Endothelial cell of umbilical vein (primary cell): ENCODE measurements around the gene ICAM1. TPM values are rescaled to one million over a fixed set of nuclear protein-coding genes. Genes with fewer than 3 reads are reported as not detected.

Experiments
- BruUV-seq: library from RNA; stranded (reverse); fragments of 400-500 nt; replicated peaks from 2 replicates; lab custom pipeline; 2021; lab: Mats Ljungman, UMichigan
- CTCF ChIA-PET: fragments of 300-600, 350-600 bp; sonication (Branson Sonifier 250); formaldehyde crosslinking; loops from one replicate; lab custom pipeline; 2021; ENCODE audit warnings: antibody characterized with exemption, inconsistent platforms; lab: Charles Lee
- POLR2A ChIA-PET: fragments of 300-600, 350-600 bp; sonication (Branson Sonifier 250); formaldehyde crosslinking; loops from one replicate; lab custom pipeline; 2021; ENCODE audit warnings: antibody characterized with exemption, inconsistent platforms; lab: Charles Lee
- DNase-seq: peaks from one replicate; pipeline ENCODE4 v3.0.0-alpha.2; 2011; ENCODE audit warnings: low read depth, low spot score
- FAIRE-seq: peaks from 2 replicates; lab custom pipeline; 2011; peaks lifted over from hg19 to GRCh38; lab: Jason Lieb, UNC
- H2AFZ ChIP-seq: 2 replicates; pipeline ENCODE4 v1.6.0; 2012; ENCODE audit warnings: low read depth, low read length, control low read depth, inconsistent platforms
- H3K27ac ChIP-seq: 2 replicates; pipeline ENCODE4 v1.5.1; 2011; ENCODE audit warnings: low read depth, mild to moderate bottlenecking, control low read depth, low read length, moderate library complexity; ENCODE audit not compliant: insufficient read depth
- H3K27me3 ChIP-seq, 2 experiments: 2 replicates each; pipeline versions ENCODE4 v1.6.0 to v1.6.1; 2011; ENCODE audit warnings: low read length in 2 of 2, mixed read lengths in 1 of 2; ENCODE audit not compliant: control insufficient read depth in 2 of 2, insufficient read depth in 2 of 2
- H3K36me3 ChIP-seq, 2 experiments: 2 replicates in 1 of 2; 3 replicates in 1 of 2; pipeline ENCODE4 v1.5.1; 2011; ENCODE audit warnings: low read length in 2 of 2, mild to moderate bottlenecking in 1 of 2, moderate library complexity in 1 of 2; ENCODE audit not compliant: control insufficient read depth in 2 of 2, insufficient read depth in 2 of 2; ENCODE audit errors: extremely low read depth in 1 of 2
- H3K4me1 ChIP-seq: 3 replicates; pipeline ENCODE4 v1.5.1; 2011; ENCODE audit warnings: mild to moderate bottlenecking, low read length; ENCODE audit not compliant: control insufficient read depth, insufficient read depth; ENCODE audit errors: extremely low read depth
- H3K4me2 ChIP-seq: 2 replicates; pipeline ENCODE4 v1.6.1; 2011; ENCODE audit warnings: low read length, control low read depth, mixed read lengths; ENCODE audit not compliant: insufficient read depth
- H3K4me3 ChIP-seq, 3 experiments: fragments of 200-600 bp in 1 of 3; sonication (generic), shearing (Covaris generic) in 1 of 3; replicated peaks in 1 of 3; 2 replicates each; pipeline ENCODE4 v1.5.1; 2011 to 2016; ENCODE audit warnings: control low read depth in 3 of 3, low read length in 3 of 3, mild to moderate bottlenecking in 2 of 3, inconsistent platforms in 1 of 3, low read depth in 1 of 3, moderate library complexity in 1 of 3; ENCODE audit not compliant: insufficient read depth in 1 of 3
- H3K79me2 ChIP-seq: 2 replicates; pipeline ENCODE4 v1.6.0; 2012; ENCODE audit warnings: low read length, inconsistent platforms; ENCODE audit not compliant: control insufficient read depth, insufficient read depth
- H3K9ac ChIP-seq: replicated peaks from 2 replicates; pipeline ENCODE3; 2011; ENCODE audit warnings: low read length, control low read depth; ENCODE audit not compliant: insufficient read depth; ENCODE audit errors: extremely low read depth
- H3K9me1 ChIP-seq: replicated peaks from 3 replicates; pipeline ENCODE4 v1.6.0; 2011; ENCODE audit warnings: mild to moderate bottlenecking, low read length; ENCODE audit not compliant: control insufficient read depth, insufficient read depth; ENCODE audit errors: extremely low read depth
- H3K9me3 ChIP-seq: replicated peaks from 2 replicates; pipeline ENCODE4 v1.5.1; 2012; ENCODE audit warnings: low read length, inconsistent platforms; ENCODE audit not compliant: control insufficient read depth, insufficient read depth
- H4K20me1 ChIP-seq: replicated peaks from 2 replicates; pipeline ENCODE3; 2011; ENCODE audit warnings: mild to moderate bottlenecking, low read length; ENCODE audit not compliant: control insufficient read depth, insufficient read depth; ENCODE audit errors: extremely low read depth
- EZH2 ChIP-seq: IDR thresholded peaks from 2 replicates; pipeline ENCODE4 v1.6.1; 2012; ENCODE audit warnings: borderline replicate concordance, low read depth, mild to moderate bottlenecking, moderate library complexity, low read length, inconsistent platforms; ENCODE audit not compliant: severe bottlenecking
- FOS ChIP-seq: IDR thresholded peaks from 2 replicates; pipeline ENCODE4 v1.6.1; 2011; ENCODE audit warnings: mild to moderate bottlenecking, low read length, moderate library complexity, borderline replicate concordance; ENCODE audit not compliant: insufficient read depth
- GATA2 ChIP-seq: IDR thresholded peaks from 2 replicates; pipeline ENCODE4 v1.7.0; 2011; ENCODE audit warnings: low read depth, mild to moderate bottlenecking, moderate library complexity, mixed read lengths, low read length; ENCODE audit not compliant: insufficient read length, insufficient read depth
- JUN ChIP-seq: IDR thresholded peaks from 2 replicates; pipeline ENCODE4 v1.6.1; 2011; ENCODE audit warnings: borderline replicate concordance, low read depth; ENCODE audit not compliant: insufficient read length, insufficient read depth
- MYC ChIP-seq: IDR thresholded peaks from one replicate; pipeline ENCODE4 v1.6.1; 2011; ENCODE audit warnings: mild to moderate bottlenecking, low read depth, low read length
- POLR2A ChIP-seq: IDR thresholded peaks from 2 replicates; pipeline ENCODE4 v1.6.1; 2012; ENCODE audit warnings: low read depth, mild to moderate bottlenecking, control low read depth, low read length
- POLR2AphosphoS5 ChIP-seq: IDR thresholded peaks from 2 replicates; pipeline ENCODE4 v1.6.1; 2012; ENCODE audit warnings: low read depth, mild to moderate bottlenecking, control low read depth, low read length, moderate library complexity; ENCODE audit not compliant: insufficient read depth
- dilution Hi-C: fragments of 300-500 bp; cut with MboI; formaldehyde crosslinking; loops from one replicate; pipeline ENCODE4 v1.15.0; 2019; ENCODE audit warnings: low sequenced_read_pairs; ENCODE audit not compliant: extremely low pct_ligation_motif_present
- intact Hi-C: fragments of 100-400 bp; cut with micrococcal nuclease; formaldehyde crosslinking; loops from one replicate; pipeline ENCODE4 v1.10.0; 2022
- polyA plus RNA-seq, 4 experiments: library from polyadenylated mRNA; depleted of rRNA in 3 of 4; stranded (reverse) in 3 of 4; unstranded in 1 of 4; fragments of >200 nt; gene quantifications; 2 replicates each; pipeline versions ENCODE4 v1.2.1 to v1.2.3, GENCODE V29; 2011 to 2012; ENCODE audit warnings: missing spikeins in 1 of 4
- total RNA-seq: library from RNA; stranded (reverse); gene quantifications from 2 replicates; pipeline ENCODE4 v1.2.3, GENCODE V29; 2021
- TF ChIP-seq, protein P1 (sequence below): IDR thresholded peaks from 2 replicates; pipeline ENCODE4 v1.6.1; 2011; ENCODE audit not compliant: insufficient read depth, insufficient read length
- TF ChIP-seq, protein P2 (sequence below), 2 donors: IDR thresholded peaks; 1 replicate in 1 of 2; 2 replicates in 1 of 2; pipeline ENCODE4 v1.5.1; 2011; ENCODE audit warnings: low read length in 2 of 2, mild to moderate bottlenecking in 2 of 2, moderate library complexity in 2 of 2, control low read depth in 1 of 2, inconsistent platforms in 1 of 2, low read depth in 1 of 2; ENCODE audit not compliant: insufficient read depth in 1 of 2; ENCODE audit errors: extremely low read depth in 1 of 2

ICAM1 gene
- total and polyA plus RNA-seq, 2 donors (not counting 3 experiments of a cell fraction or from before 2014, with no cell fraction given): 20.5 to 30.4 TPM

DNA sequence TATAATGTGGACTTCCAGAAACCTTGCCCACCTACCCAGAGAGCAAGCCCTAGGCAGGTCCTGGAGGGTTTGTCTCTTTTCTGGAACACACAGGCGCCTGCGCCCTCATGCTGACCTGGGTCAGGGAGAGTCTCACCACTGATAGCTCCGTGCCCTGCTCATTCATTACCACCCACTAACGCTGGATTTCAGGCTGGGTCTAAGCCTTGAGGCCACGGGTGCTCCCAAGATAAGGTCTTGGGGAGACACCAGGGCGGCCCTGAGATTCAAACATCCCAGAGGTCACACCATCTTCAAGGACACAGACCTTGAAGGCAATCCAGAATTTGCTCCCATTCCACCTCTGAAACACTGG, 44.9 kb upstream of the ICAM1 start:
- ChIA-PET POLR2A (no interaction called here), CTCF (interaction anchor here (0.6 to 7.0 kb wide), 4 partner anchors 24 to 163 kb away, joined by 3 to 48 read pairs (median 4); no protein-coding TSS in a partner anchor)
- H3K9ac ChIP-seq: no peak overlapping the region

More for the DNA sequence above, 44.9 kb upstream of the ICAM1 start:
- FAIRE-seq (no peak), DNase-seq (no peak)
- H3K9me3 ChIP-seq: no peaks in the 10 kb centered on the region
- intact Hi-C loops: no loop called here
- no peaks in the 10 kb centered on the region for H3K36me3 ChIP-seq
- no peak overlapping the region for H3K4me2 ChIP-seq
- no peak overlapping the region for H3K27ac ChIP-seq
- no peak overlapping the region for H3K4me3 ChIP-seq
- no peak for TF ChIP-seq POLR2A
- TF ChIP-seq, protein P1, sequence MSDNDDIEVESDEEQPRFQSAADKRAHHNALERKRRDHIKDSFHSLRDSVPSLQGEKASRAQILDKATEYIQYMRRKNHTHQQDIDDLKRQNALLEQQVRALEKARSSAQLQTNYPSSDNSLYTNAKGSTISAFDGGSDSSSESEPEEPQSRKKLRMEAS: no peak
- TF ChIP-seq GATA2: no peak
- no peak for TF ChIP-seq MYC
- no peak for TF ChIP-seq POLR2AphosphoS5
- TF ChIP-seq JUN: no peak
- no peak for TF ChIP-seq EZH2
- TF ChIP-seq, protein P2, sequence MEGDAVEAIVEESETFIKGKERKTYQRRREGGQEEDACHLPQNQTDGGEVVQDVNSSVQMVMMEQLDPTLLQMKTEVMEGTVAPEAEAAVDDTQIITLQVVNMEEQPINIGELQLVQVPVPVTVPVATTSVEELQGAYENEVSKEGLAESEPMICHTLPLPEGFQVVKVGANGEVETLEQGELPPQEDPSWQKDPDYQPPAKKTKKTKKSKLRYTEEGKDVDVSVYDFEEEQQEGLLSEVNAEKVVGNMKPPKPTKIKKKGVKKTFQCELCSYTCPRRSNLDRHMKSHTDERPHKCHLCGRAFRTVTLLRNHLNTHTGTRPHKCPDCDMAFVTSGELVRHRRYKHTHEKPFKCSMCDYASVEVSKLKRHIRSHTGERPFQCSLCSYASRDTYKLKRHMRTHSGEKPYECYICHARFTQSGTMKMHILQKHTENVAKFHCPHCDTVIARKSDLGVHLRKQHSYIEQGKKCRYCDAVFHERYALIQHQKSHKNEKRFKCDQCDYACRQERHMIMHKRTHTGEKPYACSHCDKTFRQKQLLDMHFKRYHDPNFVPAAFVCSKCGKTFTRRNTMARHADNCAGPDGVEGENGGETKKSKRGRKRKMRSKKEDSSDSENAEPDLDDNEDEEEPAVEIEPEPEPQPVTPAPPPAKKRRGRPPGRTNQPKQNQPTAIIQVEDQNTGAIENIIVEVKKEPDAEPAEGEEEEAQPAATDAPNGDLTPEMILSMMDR (IDR thresholded peaks at IDR 0.05; ENCODE audit: extremely low read depth in 1 of 2, insufficient read depth in 1 of 2, low read depth in 1 of 2, low read length in 2 of 2): no peak
- no peak for TF ChIP-seq FOS
- no peaks in the 10 kb centered on the region for H3K27me3 ChIP-seq
- no TSS peak for BruUV-seq
- no peaks in the 10 kb centered on the region for H3K79me2 ChIP-seq
- peaks cover 6% of the 10 kb centered on the region for H3K4me1 ChIP-seq
- no peak overlapping the region for H2AFZ ChIP-seq
- H4K20me1 ChIP-seq: no peaks in the 10 kb centered on the region
- no peaks in the 10 kb centered on the region for H3K9me1 ChIP-seq
- dilution Hi-C loops: no loop called here
